Right renal cortex interstitium (tissue), 3 donors: ENCODE measurements around the gene C6orf89. TPM values are rescaled to one million over a fixed set of nuclear protein-coding genes. Genes with fewer than 3 reads are reported as not detected.

ENCODE experiments used
- polyA plus RNA-seq, 3 donors: library from polyadenylated mRNA; unstranded; fragments of 120-200 nt; gene quantifications; one replicate each; pipeline ENCODE4 v1.2.1, GENCODE V29; 2013; ENCODE audit not compliant: insufficient read length in 3 of 3

C6orf89 gene
- polyA plus RNA-seq, 3 donors = 46.9 to 49.8 (median 48.8) TPM

Other genes with a start within 250 kb of the C6orf89 start
- gene CDKN1A, start 207.2 kb upstream of the C6orf89 start, polyA plus RNA-seq = 10 to 100 TPM in 1 of 3 donors, 1 to 10 TPM in 2; 6.9 to 13.1 (median 8.5) TPM
- gene RAB44, start 188.1 kb upstream of the C6orf89 start, polyA plus RNA-seq = under 1 TPM; 0.03 to 0.04 (median 0.04) TPM
- gene CPNE5, start 46.5 kb upstream of the C6orf89 start, polyA plus RNA-seq = 10 to 100 TPM; 10.1 to 12.4 (median 11.1) TPM
- 10 to 100 TPM; 53.1 to 58.2 (median 55.5) TPM for gene PPIL1, start 11.1 kb upstream of the C6orf89 start, polyA plus RNA-seq
- gene PI16, start 68.8 kb downstream of the C6orf89 start, polyA plus RNA-seq = 1 to 10 TPM; 1.3 to 1.5 (median 1.4) TPM
- 100 to 1,000 TPM; 155 to 178 (median 165) TPM for gene MTCH1, start 100.2 kb downstream of the C6orf89 start, polyA plus RNA-seq
- gene FGD2, start 119.7 kb downstream of the C6orf89 start, polyA plus RNA-seq = 1 to 10 TPM; 1.3 to 1.5 (median 1.5) TPM